Caki2 (cell line): ENCODE measurements around the gene SSU72. TPM values are rescaled to one million over a fixed set of nuclear protein-coding genes. Genes with fewer than 3 reads are reported as not detected.
"Not testable (repeated sequence)": the region's sequence is repeated elsewhere in the genome, so short reads cannot be mapped to it uniquely, and the experiment has no call there.

Experiments
- DNase-seq: peaks from one replicate; pipeline ENCODE4 v3.0.0-alpha.2; 2015; ENCODE audit warnings: low read depth
- in situ Hi-C: cut with HindIII; loops from 2 replicates; pipeline ENCODE4 v1.10.0; 2016; ENCODE audit warnings: low sequenced_read_pairs, low pct_unique_long_range_greater_than_20kb, mixed read lengths
- total RNA-seq: library from RNA; depleted of rRNA; stranded (reverse); fragments of >200 nt; shearing (Covaris generic); gene quantifications from 2 replicates; pipeline ENCODE4 v1.2.3, GENCODE V29; 2014; ENCODE audit warnings: low replicate concordance

Gene SSU72
- total RNA-seq, 1 experiment from 2014 or later, result 51.1 TPM

DNA sequence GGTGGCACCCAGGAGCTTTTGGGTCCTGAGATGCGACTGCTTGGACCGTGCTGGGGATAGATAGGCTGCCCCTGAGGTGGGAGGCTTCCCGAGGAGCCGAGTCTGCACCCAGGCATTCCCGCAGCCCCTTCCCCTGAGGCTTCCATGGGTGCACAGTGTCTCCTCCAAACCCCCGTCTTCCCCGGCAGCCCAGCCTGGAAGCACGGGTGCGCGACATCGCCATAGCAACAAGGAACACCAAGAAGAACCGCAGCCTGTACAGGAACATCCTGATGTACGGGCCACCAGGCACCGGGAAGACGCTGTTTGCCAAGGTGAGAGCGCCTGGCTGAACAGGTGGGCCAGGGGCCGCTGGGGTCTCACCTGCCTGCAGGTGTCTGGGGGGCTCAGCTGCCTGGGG lies 51.0 kb downstream of the SSU72 start:
- DNase-seq, in situ Hi-C loops: not testable (repeated sequence)

DNA sequence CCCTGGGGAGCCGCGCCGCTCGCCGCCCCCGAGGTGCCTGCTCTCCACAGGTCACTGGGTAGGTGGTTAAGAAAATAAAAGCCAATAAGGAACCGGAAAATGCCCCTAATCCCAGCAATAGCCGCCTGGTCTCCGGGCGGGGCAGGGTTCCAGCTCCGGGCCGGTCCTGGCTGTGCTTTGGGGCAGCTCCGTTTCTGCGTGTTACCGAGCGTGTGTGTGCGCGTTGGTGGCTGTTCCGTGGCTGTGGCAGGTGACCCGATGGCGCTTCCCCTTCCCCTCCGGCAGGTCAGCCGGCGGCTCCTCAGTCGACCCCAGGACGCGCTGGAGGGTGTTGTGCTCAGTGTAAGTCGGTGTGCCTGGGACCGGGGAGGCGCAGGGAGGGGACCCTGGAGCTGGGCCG lies 51.4 kb downstream of the SSU72 start:
- in situ Hi-C loops, DNase-seq: not testable (repeated sequence)

DNA sequence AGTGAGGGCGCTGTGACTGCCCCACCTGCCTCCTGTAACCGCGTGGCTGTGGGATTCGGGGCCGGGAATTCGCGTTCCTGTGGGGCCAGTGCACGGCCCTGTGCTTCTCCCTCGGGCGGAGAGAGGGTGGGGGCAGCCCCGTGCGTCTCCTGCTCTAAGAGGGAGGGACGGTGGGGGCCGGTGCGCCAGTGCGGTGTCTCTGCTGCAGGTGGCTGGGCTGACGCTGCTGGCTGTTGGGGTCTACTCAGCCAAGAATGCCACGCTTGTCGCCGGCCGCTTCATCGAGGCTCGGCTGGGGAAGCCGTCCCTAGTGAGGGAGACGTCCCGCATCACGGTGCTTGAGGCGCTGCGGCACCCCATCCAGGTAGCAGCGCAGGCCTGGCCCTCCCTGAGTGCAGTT lies 52.1 kb downstream of the SSU72 start:
- in situ Hi-C loops, DNase-seq: not testable (repeated sequence)

DNA sequence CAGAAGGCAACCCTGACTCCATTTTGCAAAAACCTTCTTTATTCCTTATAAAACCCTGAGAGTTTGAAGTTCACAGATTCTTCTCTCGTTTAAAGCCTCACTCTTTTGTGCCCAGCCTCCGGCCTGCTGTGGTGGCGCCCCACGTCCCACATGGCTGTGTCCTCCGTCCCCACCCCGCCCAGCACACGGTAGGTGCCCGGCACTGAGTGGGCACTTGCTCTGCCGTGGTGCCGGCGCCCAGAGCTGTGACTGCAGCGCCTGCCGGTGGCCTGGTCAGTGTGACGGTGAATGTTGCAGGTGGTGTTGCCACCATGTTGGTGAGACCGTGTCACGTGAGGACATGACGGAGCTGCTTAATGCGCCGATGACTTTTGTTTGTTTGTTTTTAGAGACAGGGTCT lies 53.3 kb downstream of the SSU72 start:
- in situ Hi-C loops, result no loop called here
- no peak for DNase-seq

DNA sequence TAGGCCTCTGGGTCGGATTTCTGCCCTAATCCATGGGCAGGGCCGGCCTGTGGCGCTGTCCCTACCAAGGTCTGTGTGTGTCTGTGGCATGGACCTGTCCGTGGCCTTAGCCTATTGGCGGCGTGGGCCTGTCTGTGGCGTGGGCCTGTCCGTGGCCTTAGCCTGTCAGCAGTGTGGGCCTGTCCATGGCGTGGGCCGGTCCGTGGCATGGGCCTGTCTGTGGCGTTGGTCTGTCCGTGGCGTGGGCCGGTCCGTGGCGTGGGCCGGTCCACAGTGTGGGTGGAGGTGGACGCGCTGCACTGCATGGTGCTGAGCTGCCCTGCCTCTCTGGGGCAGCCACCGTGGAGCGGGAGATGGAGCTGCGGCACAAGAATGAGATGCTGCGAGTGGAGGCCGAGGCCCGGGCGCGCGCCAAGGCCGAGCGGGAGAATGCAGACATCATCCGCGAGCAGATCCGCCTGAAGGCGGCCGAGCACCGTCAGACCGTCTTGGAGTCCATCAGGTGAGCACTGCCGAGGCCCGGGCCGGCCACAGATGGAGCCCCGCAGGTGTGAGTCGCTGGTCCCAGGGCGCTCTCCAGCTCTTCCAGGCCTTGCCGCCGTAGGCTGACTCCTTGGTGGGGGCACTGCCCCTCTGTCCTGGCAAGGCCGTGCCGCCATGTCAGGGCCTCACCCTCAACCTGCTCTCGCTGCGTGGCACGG lies 54.7 kb downstream of the SSU72 start:
- DNase-seq, in situ Hi-C loops: not testable (repeated sequence)

DNA sequence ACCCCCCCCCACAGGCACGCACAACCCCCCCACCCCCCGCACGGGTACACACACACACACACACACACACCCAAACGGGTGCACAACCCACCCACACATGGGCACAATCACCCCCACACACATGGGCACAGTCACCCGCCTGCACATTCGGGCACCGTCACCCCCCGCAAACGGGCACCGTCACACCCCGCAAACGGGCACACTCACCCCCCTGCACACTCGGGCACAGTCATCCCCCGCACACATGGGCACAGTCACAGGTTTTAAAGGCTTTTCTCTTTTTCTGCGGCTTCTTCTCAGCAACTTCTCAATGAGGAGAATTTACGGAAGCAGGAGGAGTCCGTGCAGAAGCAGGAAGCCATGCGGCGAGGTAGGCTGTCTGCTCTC lies 56.0 kb downstream of the SSU72 start:
- in situ Hi-C loops, result not testable (repeated sequence)

DNA sequence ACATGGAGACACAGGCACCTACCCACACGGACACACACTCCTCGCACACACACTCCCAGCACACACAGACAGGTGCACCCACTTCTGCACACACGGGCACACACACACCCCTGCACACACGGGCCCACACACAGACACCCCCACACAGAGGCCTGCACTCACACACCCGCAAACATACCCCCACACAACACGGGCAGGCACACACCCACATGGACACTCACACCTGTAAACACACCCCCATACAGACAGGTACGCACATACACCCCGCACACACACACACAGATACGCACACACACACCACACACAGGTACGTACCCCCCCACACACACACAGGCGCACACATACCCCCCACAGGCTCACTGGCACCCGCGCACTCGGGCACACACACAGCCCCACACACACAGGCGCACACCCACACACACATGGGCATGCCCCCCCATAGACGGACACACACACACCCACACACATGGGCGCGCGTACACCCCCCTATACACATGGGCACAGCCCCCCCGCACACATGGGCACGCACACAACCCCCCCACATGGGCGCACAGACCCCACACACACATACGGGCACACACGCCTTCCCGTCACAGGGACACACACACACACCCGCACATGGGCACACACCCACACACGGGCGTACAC lies 56.6 kb downstream of the SSU72 start:
- in situ Hi-C loops, result no loop called here
- no peak for DNase-seq

More for the DNA sequence above, 56.0 kb downstream of the SSU72 start:
- not testable (repeated sequence) for DNase-seq

DNA sequence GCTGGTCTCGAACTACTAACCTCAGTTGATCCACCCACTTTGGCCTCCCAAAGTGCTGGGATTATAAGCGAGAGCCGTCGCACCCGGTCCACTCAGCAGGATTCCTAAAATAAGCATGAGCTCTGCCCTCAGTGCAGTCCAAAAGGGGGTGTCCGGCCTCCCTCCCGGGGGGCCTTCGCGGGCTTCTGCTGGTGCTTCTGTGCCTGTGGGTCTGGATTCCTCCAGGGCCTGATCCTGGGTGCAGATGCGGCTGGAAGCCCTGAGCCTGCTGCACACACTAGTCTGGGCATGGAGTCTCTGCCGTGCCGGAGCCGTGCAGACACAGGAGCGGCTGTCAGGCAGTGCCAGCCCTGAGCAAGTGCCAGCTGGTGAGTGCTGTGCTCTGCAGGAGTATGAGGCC lies 57.7 kb downstream of the SSU72 start:
- in situ Hi-C loops, DNase-seq: not testable (repeated sequence)

DNA sequence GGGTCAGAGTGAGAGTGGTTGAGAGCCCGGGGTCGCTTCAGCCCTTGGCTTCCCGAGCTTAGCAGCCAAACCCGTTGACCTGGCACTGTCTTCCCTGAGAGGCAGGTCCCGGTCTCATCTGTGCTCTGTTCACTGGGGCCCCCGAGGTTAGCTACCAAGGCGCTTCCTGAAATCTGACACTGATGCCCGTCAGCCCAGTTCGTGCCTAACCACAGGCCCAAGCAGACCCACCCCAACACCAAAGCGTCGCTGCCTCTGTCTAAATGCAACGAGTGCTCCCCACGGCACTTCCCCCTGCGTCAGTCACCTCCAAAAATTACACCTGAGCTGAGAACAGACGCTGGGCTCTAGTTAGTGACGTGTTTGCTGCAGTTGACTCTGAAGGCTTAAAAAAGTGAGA lies 60.3 kb downstream of the SSU72 start:
- DNase-seq, in situ Hi-C loops: not testable (repeated sequence)

DNA sequence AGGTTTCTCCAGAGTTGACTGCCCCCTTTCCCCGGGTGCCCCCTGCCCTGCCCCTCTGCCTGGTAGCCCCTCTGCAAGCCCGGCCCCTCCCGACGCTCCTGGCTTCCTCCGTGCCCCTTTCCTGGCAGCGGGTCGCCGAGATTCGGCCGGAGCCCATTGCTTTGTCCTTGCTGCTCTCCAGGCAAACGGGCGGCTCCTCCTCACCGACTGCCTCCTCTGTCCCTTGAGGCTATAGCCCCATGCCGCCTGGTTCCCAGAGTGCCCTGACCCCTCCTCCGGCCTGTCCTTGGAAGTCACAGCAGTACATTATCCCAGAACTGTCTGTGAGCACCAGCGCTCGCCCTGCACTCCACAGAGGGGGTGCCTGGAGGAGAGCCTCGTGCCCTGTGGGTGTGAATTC lies 61.0 kb downstream of the SSU72 start:
- in situ Hi-C loops, DNase-seq: not testable (repeated sequence)

DNA sequence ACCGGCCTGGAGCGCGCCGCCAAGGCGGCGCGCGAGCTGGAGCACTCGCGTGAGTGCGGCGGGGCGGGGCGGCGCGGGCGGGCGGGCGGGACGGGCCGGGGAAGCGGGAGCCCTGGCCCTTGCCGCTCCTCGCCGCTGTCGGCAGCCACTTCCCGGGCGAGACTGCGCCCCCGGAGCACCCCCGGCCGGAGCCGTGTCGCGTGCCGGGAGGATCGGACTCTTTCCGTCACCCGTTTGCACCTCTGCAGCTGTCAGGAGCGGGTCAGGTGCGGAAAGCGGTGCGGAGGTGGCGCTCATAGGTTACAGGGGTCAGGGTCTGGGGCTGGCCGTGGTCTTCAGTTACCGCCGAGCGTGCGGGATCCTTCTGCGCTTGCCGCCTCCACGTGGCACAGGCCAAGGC lies 62.2 kb downstream of the SSU72 start:
- in situ Hi-C loops, DNase-seq: not testable (repeated sequence)

DNA sequence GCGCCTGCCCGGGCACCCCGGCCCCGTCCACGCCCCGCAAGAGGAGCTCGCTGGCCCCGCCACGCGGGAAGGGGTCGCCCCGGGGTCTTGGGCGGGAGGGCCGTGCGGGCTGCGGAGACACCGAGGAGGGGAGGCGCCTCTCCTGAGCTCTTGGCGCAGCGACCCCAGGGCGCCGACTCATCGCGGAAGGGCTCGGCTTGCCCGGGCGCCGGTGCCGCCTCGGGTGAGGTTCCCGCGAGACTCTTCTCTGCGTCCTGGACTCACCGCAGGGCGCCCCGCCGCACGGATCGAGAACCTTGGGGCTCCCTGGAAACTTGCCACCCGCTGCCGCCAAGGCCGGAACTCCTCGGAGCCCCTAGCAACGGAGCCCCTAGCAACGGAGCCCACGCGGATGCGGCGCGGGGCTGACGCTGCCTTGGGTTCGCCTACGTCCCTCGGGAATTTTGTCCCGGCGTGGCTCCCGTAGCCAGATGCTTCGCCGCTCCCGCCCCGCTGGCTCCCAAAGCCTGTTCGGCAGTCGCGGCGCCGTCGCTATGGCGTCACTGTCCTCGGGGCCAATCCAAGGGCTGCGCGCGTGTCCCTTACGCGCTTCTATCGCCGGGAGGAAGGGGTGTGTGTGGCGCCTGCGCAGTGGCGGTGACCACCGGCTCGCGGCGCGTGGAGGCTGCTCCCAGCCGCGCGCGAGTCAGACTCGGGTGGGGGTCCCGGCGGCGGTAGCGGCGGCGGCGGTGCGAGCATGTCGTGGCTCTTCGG lies 63.0 kb downstream of the SSU72 start, which contains the start of gene ATAD3A:
ATAD3A (plus strand) TSS at position 630 of the 753 bp plus-strand sequence; CDS start at position 737, 107 bp downstream.
- in situ Hi-C loops, result no loop called here
- DNase-seq, result peak; percentile 93

DNA sequence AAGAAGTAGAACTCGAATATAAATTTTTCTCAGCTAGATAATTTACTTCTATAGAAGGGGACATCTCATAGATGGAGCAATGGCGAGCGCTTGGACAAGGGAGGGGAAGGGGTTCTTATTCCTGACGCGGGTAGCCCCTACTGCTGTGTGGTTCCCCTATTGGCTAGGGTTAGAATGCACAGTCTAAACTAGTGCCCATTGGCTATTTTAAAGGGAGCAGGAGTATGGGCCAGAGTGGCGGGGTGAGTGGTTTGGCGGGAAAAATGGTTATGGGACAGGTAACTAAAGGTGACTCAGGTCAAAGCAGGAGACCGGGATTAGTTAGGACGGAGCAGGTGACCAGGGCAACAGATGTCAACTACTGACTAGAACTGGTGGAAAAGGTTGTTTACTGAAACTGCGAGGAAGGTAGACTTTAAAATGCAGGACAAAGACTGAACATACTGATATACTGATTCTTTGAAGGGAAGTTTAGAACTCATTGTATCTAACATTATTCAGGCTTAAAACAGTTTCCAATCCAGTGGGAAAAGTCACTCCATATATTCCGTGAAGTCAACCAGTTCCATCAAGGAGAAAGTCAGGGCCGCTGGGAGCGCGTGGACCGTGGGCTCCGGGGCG lies 63.6 kb downstream of the SSU72 start:
- in situ Hi-C loops, result no loop called here
- DNase-seq, result peak; percentile 35

DNA sequence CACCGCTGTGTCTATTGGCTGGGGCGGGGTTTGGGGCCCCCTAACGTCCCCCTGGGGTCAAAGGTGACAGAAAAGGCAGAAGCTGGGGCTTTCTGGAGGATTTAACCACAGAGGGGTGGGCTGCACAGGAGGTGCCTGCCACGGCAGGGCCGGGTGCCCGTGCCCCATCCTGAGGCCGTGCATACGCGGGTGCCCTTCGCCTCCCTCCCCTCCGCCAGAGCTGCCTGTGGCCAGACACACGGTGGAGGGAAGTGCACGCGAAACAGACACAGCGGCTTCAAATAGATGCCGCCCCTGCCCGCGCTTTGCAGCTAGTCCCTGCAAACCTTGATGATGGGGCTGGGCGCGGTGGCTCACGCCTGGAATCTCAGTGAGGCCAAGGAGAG lies 65.2 kb downstream of the SSU72 start:
- DNase-seq, in situ Hi-C loops: not testable (repeated sequence)

DNA sequence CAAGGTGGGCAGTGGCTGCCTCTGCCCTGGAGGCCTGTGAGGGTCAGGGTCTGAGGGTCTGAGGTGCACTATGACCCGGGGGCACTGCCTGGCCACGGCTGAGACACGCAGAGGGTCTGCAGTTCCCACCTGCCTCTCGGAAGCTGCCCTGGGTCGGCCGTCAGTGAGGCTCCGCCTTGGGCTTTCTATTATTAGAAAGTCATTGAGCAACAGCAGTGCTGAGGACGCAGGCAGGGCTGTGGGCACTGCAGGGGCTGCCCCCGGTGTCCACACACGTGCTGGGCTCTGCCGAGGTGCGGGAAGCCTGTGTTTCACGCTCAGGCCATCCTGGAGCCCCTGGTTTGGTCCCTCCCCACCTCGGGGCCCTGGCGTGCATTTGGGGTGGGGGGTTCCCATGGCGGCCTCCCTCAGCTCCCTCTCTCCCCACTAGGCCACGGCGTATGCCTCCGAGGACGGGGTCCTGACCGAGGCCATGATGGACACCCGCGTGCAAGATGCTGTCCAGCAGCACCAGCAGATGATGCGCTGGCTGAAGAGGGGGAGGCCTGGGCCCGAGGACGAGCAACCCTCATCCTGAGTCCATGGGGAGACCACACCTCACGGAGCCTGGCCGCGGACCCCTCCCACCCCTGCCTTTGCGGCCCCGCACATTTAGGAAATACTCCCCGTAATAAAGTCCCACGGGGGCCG lies 65.7 kb downstream of the SSU72 start:
- in situ Hi-C loops, DNase-seq: not testable (repeated sequence)

DNA sequence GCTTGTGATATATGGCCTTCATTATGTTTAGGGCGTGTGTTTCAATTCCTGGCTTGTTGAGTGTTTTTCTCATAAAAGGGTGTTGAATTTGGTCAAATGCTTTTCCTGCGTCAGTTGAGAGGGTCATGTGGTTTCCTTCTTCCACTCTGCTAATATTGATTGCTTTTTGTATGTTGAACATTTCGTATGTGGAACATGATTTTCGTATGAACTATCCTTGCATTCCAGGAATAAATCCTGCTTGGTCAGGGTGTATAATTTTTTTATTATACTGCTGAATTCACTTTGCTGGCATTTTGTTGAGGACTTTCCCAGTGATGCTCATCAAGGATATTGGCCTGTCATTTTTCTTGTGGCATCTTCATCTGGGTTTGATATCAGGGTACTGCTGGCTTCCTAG lies 67.4 kb downstream of the SSU72 start:
- no peak for DNase-seq
- in situ Hi-C loops, result no loop called here

DNA sequence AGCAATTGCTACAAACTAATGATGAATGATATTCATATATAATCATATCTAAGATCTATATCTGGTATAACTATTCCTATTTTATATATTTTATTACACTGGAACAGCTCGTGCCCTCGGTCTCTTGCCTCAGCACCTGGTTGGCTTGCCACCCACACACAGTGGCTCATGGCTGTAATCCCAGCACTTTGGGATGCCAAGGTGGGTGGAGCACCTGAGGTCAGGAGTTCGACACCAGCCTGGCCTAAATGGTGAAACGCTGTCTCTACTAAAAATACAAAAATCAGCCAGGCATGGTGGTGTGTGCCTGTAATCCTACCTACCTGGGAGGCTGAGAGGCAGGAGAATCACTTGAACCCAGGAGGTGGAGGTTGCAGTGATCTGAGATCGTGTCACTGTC lies 68.9 kb downstream of the SSU72 start:
- in situ Hi-C loops, DNase-seq: not testable (repeated sequence)

DNA sequence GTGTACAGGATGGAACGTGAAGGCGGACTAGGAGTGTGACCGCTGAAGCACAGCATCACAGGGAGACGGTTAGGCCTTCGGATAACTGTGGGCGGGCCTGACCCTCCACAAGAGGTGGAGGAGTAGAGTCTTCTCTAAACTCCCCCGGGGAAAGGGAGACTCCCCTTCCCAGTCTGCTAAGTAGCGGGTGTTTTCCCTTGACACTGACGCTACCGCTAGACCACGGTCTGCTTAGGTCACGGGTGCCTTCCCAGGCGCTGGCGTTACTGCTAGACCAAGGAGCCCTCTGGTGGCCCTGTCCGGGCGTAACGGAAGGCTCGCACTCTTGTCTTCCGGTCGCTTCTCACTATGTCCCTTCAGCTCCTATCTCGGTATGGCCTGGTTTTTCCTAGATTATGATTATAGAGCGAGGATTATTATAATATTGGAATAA lies 69.3 kb downstream of the SSU72 start:
- in situ Hi-C loops, result not testable (repeated sequence)
- DNase-seq, result peak; percentile 19
